Ovary (tissue), 9 donors: Measurements from ENCODE around the gene TMEM271. TPM values are rescaled to one million over a fixed set of nuclear protein-coding genes. Genes with fewer than 3 reads are reported as not detected.

Experiments used
- DNase-seq, 5 donors: peaks; one replicate each; pipeline ENCODE4 v3.0.0-alpha.2; 2019 to 2020
- H3K27ac ChIP-seq, 2 donors: fragments of 200-600 bp; one replicate each; pipeline versions ENCODE4 v1.5.1 to v1.8.0; 2019 to 2022
- H3K27me3 ChIP-seq: fragments of 200-600 bp; one replicate; pipeline ENCODE4 v1.8.0; 2022
- H3K36me3 ChIP-seq: fragments of 200-600 bp; sonication (generic); one replicate; pipeline ENCODE4 v1.5.1; 2019
- H3K4me1 ChIP-seq: one replicate; pipeline ENCODE4 v1.8.1; 2013; ENCODE audit warnings: mild to moderate bottlenecking, moderate library complexity; ENCODE audit not compliant: insufficient read depth
- H3K4me3 ChIP-seq: fragments of 200-600 bp; sonication (generic); one replicate; pipeline ENCODE4 v1.5.1; 2017
- H3K9me3 ChIP-seq, 2 donors: fragments of 200-600 bp in 1 of 2; sonication (generic) in 1 of 2; one replicate each; pipeline versions ENCODE4 v1.5.1 to v1.8.1; 2013 to 2019; ENCODE audit warnings: mild to moderate bottlenecking in 1 of 2, moderate library complexity in 1 of 2
- CTCF ChIP-seq, 3 donors: fragments of 450-650 bp in 2 of 3; fragments of 200-600 bp in 1 of 3; IDR thresholded peaks; one replicate each; pipeline versions ENCODE4 v1.5.1 to v1.8.0; 2016 to 2022; ENCODE audit warnings: antibody characterized with exemption in 3 of 3, mild to moderate bottlenecking in 1 of 3
- EP300 ChIP-seq: sonication (generic); formaldehyde crosslinking; IDR thresholded peaks from one replicate; pipeline ENCODE4 v1.6.1; 2017; ENCODE audit warnings: antibody characterized with exemption
- POLR2A ChIP-seq: fragments of 450-650 bp; IDR thresholded peaks from one replicate; pipeline ENCODE4 v1.6.1; 2017; ENCODE audit warnings: antibody characterized with exemption, mild to moderate bottlenecking, moderate library complexity
- WGBS, 3 donors: extraction: QIAGEN DNeasy Blood & Tissue Kit in 1 of 3; methylation state at CpG; one replicate each; pipeline versions ENCODE4 v1.1.5 to v1.1.7; 2013 to 2017; 5-methylcytosine and 5-hydroxymethylcytosine counted together
- intact Hi-C, 4 donors: fragments of 100-400 bp; cut with DNase I; formaldehyde crosslinking; loops; one replicate each; pipeline versions ENCODE4 v1.11.0 to v1.15.1; 2022 to 2023
- polyA plus RNA-seq, 2 donors: library from polyadenylated mRNA; stranded (reverse); fragments of 200-250 nt in 1 of 2; fragments of 350-450 nt in 1 of 2; fragmentation: Illumina TruSeq in 1 of 2; extraction: RNeasy Lipid Tissue Mini Kit (QIAGEN cat#74804) in 1 of 2; gene quantifications; one replicate each; pipeline ENCODE4 v1.2.3, GENCODE V29; 2013 to 2014
- total RNA-seq, 7 donors: library from RNA; depleted of rRNA in 2 of 7; stranded (reverse); fragments of >200 nt in 2 of 7; fragmentation: NEBNext Ultra II Directional in 3 of 7; extraction: Animal tissue kit (Norgen Biotek cat#: 25700) in 3 of 7; gene quantifications; one replicate each; pipeline versions ENCODE4 v1.1.0 to v1.2.4, GENCODE V29; 2016 to 2023
- donor health status: DM: no; HTN: no; CAD: no; lungs with moderate emphysema.
- donor health status: DM: no; HTN: no; CAD: no.
- donor health status: Bipolar disorder and iron deficiency.
- donor health status: DM: yes; HTN: yes; CAD: no.
- donor health status: DM: no; HTN: no; CAD: no.
- donor health status: DM: yes; HTN: yes; CAD: no.

The TMEM271 gene
- total and polyA plus RNA-seq, 9 donors, result not detected

GRCh38 chr4:588351-588849, 12.3 kb upstream of the TMEM271 start:
- H3K27me3 ChIP-seq, result no peaks in the 10 kb centered on the region
- H3K27ac ChIP-seq, result no peak overlapping the region
- no peaks in the 10 kb centered on the region for H3K4me1 ChIP-seq
- no peak overlapping the region for H3K4me3 ChIP-seq
- no peak for DNase-seq
- 74 to 76% (median 75%) methylated on average over 36 of the region's 36 CpGs for WGBS, 3 donors
- TF ChIP-seq EP300, result no peak
- TF ChIP-seq POLR2A, result no peak
- no peak for TF ChIP-seq CTCF (IDR thresholded peaks at IDR 0.05)
- intact Hi-C loops, result no loop called here
- H3K9me3 ChIP-seq, result peaks cover 0 to 9% of the 10 kb centered on the region in 2 donors
- no peaks in the 10 kb centered on the region for H3K36me3 ChIP-seq

GRCh38 chr4:587671-588350, 11.7 kb upstream of the TMEM271 start:
- Histone ChIP-seq H3K36me3 (no peaks in the 10 kb centered on the region), H3K27me3 (no peaks in the 10 kb centered on the region), H3K27ac (no peak overlapping the region), H3K4me3 (no peak overlapping the region), H3K9me3 (peaks cover 0 to 9% of the 10 kb centered on the region in 2 donors), H3K4me1 (no peaks in the 10 kb centered on the region)
- WGBS, 3 donors, result 73 to 79% (median 76%) methylated on average over 25 of the region's 25 CpGs
- no peak for DNase-seq
- intact Hi-C loops, result no loop called here
- TF ChIP-seq POLR2A (no peak), EP300 (no peak), CTCF (IDR thresholded peaks at IDR 0.05) (no peak)

- WGBS, 3 donors, result 80 to 88% (median 86%) methylated on average over 2 of the region's 2 CpGs
- H3K27ac ChIP-seq, result no peak overlapping the region
- intact Hi-C loops, result no loop called here
- peaks cover 0 to 4% of the 10 kb centered on the region in 2 donors for H3K9me3 ChIP-seq
- no peak for DNase-seq
- no peaks in the 10 kb centered on the region for H3K27me3 ChIP-seq
- no peaks in the 10 kb centered on the region for H3K36me3 ChIP-seq
- no peaks in the 10 kb centered on the region for H3K4me1 ChIP-seq
- no peak for TF ChIP-seq POLR2A
- no peak for TF ChIP-seq CTCF (IDR thresholded peaks at IDR 0.05)
- TF ChIP-seq EP300, result no peak
- no peak overlapping the region for H3K4me3 ChIP-seq
These were observed 7.7 kb upstream of the TMEM271 start for GRCh38 chr4:583820-584219.

GRCh38 chr4:581753-582361, 5.8 kb upstream of the TMEM271 start:
- Histone ChIP-seq H3K27me3 (no peaks in the 10 kb centered on the region), H3K36me3 (no peaks in the 10 kb centered on the region), H3K27ac (no peak overlapping the region), H3K9me3 (no peaks in the 10 kb centered on the region), H3K4me1 (no peaks in the 10 kb centered on the region), H3K4me3 (no peak overlapping the region)
- 71 to 80% (median 73%) methylated on average over 9 of the region's 9 CpGs for WGBS, 3 donors
- DNase-seq, result no peak
- intact Hi-C loops, result no loop called here
- TF ChIP-seq CTCF (IDR thresholded peaks at IDR 0.05) (no peak), EP300 (no peak), POLR2A (no peak)
